Activated CD8-positive, alpha-beta T cell treated with anti-CD3 and anti-CD28 coated beads for 36 hours (primary cell): ENCODE measurements around the gene DOCK4. TPM values are rescaled to one million over a fixed set of nuclear protein-coding genes. Genes with fewer than 3 reads are reported as not detected.

Experiments
- ATAC-seq: fragments of 200-7000 bp; cut with Tn5 transposase; one replicate; pipeline ENCODE4 v1.10.0; 2021; ENCODE audit warnings: mild to moderate bottlenecking, moderate library complexity
- CTCF ChIA-PET: fragments of 350-600 bp; sonication (Branson Sonifier 250); formaldehyde crosslinking; loops from one replicate; lab custom pipeline; 2021; ENCODE audit warnings: antibody characterized with exemption; lab: Charles Lee
- POLR2A ChIA-PET: fragments of 350-600 bp; sonication (Branson Sonifier 250); formaldehyde crosslinking; loops from one replicate; lab custom pipeline; 2021; ENCODE audit warnings: antibody characterized with exemption; lab: Charles Lee
- DNase-seq: peaks from one replicate; pipeline ENCODE4 v3.0.0-alpha.2; 2020
- H3K27ac Mint-ChIP-seq: one replicate; pipeline ENCODE4 v1.8.0; 2021; ENCODE audit warnings: mild to moderate bottlenecking, mixed read lengths
- H3K27me3 Mint-ChIP-seq: one replicate; pipeline ENCODE4 v1.8.0; 2021; ENCODE audit warnings: mixed read lengths
- H3K36me3 Mint-ChIP-seq: one replicate; pipeline ENCODE4 v1.8.0; 2021; ENCODE audit warnings: low read depth, mixed read lengths
- H3K4me1 Mint-ChIP-seq: one replicate; pipeline ENCODE4 v1.8.0; 2021; ENCODE audit warnings: low read depth, mixed read lengths
- H3K4me3 Mint-ChIP-seq: one replicate; pipeline ENCODE4 v1.8.0; 2021; ENCODE audit warnings: mild to moderate bottlenecking, moderate library complexity, mixed read lengths
- H3K9me3 Mint-ChIP-seq: one replicate; pipeline ENCODE4 v1.8.0; 2021; ENCODE audit warnings: mixed read lengths
- CTCF ChIP-seq: fragments of 200-600 bp; IDR thresholded peaks from one replicate; pipeline ENCODE4 v1.8.0; 2022; ENCODE audit warnings: antibody characterized with exemption, mild to moderate bottlenecking
- intact Hi-C: fragments of 100-400 bp; cut with micrococcal nuclease; formaldehyde crosslinking; loops from one replicate; pipeline ENCODE4 v1.10.0; 2022
- total RNA-seq, 2 experiments: library from RNA; stranded (reverse); gene quantifications; one replicate each; pipeline ENCODE4 v1.2.3, GENCODE V29; 2021

DOCK4 gene
- total RNA-seq, 2 experiments from 2014 or later: 0.31 to 0.32 TPM

- intact Hi-C loops: no loop called here
- no peak for ATAC-seq
- Mint-ChIP-seq H3K36me3 (no peaks in the 10 kb centered on the region), H3K4me1 (no peaks in the 10 kb centered on the region), H3K27me3 (no peaks in the 10 kb centered on the region), H3K4me3 (no peak overlapping the region), H3K9me3 (no peaks in the 10 kb centered on the region), H3K27ac (no peak overlapping the region)
- TF ChIP-seq CTCF: no peak
- ChIA-PET POLR2A (no interaction called here), CTCF (no interaction called here)
- DNase-seq: peak; percentile 13
Observed at GRCh38 chr7:111953611-111954010, 252.6 kb downstream of the DOCK4 start.

- Mint-ChIP-seq H3K4me1 (no peaks in the 10 kb centered on the region), H3K27ac (no peak overlapping the region), H3K36me3 (no peaks in the 10 kb centered on the region), H3K9me3 (no peaks in the 10 kb centered on the region), H3K4me3 (no peak overlapping the region), H3K27me3 (no peaks in the 10 kb centered on the region)
- intact Hi-C loops: no loop called here
- CTCF ChIA-PET: no interaction called here
- POLR2A ChIA-PET: no interaction called here
- TF ChIP-seq CTCF: no peak
- DNase-seq: no peak
- ATAC-seq: no peak
Observed at GRCh38 chr7:111952783-111953182, 253.4 kb downstream of the DOCK4 start.

GRCh38 chr7:111951052-111951451 is 255.1 kb downstream of the DOCK4 start:
- H3K4me3 Mint-ChIP-seq: no peak overlapping the region
- no peak for TF ChIP-seq CTCF
- ChIA-PET POLR2A (no interaction called here), CTCF (no interaction called here)
- H3K4me1 Mint-ChIP-seq: no peaks in the 10 kb centered on the region
- no peak overlapping the region for H3K27ac Mint-ChIP-seq
- no peaks in the 10 kb centered on the region for H3K27me3 Mint-ChIP-seq
- intact Hi-C loops: no loop called here
- no peaks in the 10 kb centered on the region for H3K9me3 Mint-ChIP-seq
- no peaks in the 10 kb centered on the region for H3K36me3 Mint-ChIP-seq
- ATAC-seq (no peak), DNase-seq (no peak)

GRCh38 chr7:111942450-111943081 is 263.6 kb downstream of the DOCK4 start:
- CTCF ChIA-PET: interaction anchor here (0.5 kb wide), 1 partner anchor 9 kb away, joined by 3 read pairs; no protein-coding TSS in a partner anchor
- Mint-ChIP-seq H3K9me3 (peaks cover 19% of the 10 kb centered on the region), H3K4me1 (no peaks in the 10 kb centered on the region), H3K4me3 (no peak overlapping the region), H3K27me3 (no peaks in the 10 kb centered on the region), H3K36me3 (no peaks in the 10 kb centered on the region), H3K27ac (no peak overlapping the region)
- DNase-seq: no peak
- ATAC-seq: no peak
- intact Hi-C loops: no loop called here
- POLR2A ChIA-PET: no interaction called here
- TF ChIP-seq CTCF: no peak

GRCh38 chr7:111937163-111937562 is 269.0 kb downstream of the DOCK4 start:
- DNase-seq: no peak
- Mint-ChIP-seq H3K36me3 (no peaks in the 10 kb centered on the region), H3K27ac (no peak overlapping the region), H3K4me3 (no peak overlapping the region), H3K9me3 (peaks cover 7% of the 10 kb centered on the region), H3K27me3 (no peaks in the 10 kb centered on the region), H3K4me1 (no peaks in the 10 kb centered on the region)
- TF ChIP-seq CTCF: no peak
- intact Hi-C loops: no loop called here
- CTCF ChIA-PET: no interaction called here
- POLR2A ChIA-PET: no interaction called here
- no peak for ATAC-seq
